Fibroblast of villous mesenchyme (primary cell): ENCODE results near the gene PYGL. TPM values are rescaled to one million over a fixed set of nuclear protein-coding genes. Genes with fewer than 3 reads are reported as not detected.
"Not testable (repeated sequence)": the region's sequence is repeated elsewhere in the genome, so short reads cannot be mapped to it uniquely, and the experiment has no call there.

ENCODE experiments used
- DNase-seq: peaks from one replicate; pipeline ENCODE4 v3.0.0-alpha.2; 2010; ENCODE audit warnings: low read depth
- H3K4me3 ChIP-seq: 2 replicates; pipeline ENCODE4 v1.5.1; 2011; ENCODE audit warnings: low read depth, mild to moderate bottlenecking, low read length
- CTCF ChIP-seq: IDR thresholded peaks from 2 replicates; pipeline ENCODE4 v1.5.1; 2012; ENCODE audit warnings: low read depth, mild to moderate bottlenecking, low read length; ENCODE audit not compliant: insufficient read depth
- total RNA-seq: library from RNA; depleted of rRNA; stranded (reverse); fragments of >200 nt; gene quantifications from 2 replicates; pipeline ENCODE4 v1.2.3, GENCODE V29; 2012

The PYGL gene
- total RNA-seq, 1 donor = 82.5 TPM

GRCh38 chr14:50926851-50927386, 17.4 kb downstream of the PYGL start:
- no peak overlapping the region for H3K4me3 ChIP-seq
- DNase-seq = no peak
- TF ChIP-seq CTCF = no peak

- DNase-seq = no peak
- TF ChIP-seq CTCF = no peak
- no peak overlapping the region for H3K4me3 ChIP-seq
Measured at GRCh38 chr14:50924843-50925242, 19.4 kb downstream of the PYGL start.

- H3K4me3 ChIP-seq = no peak overlapping the region
- no peak for TF ChIP-seq CTCF
- DNase-seq = no peak
Measured at GRCh38 chr14:50924236-50924635, 20.0 kb downstream of the PYGL start.

GRCh38 chr14:50922803-50923202, 21.5 kb downstream of the PYGL start:
- DNase-seq = no peak
- no peak for TF ChIP-seq CTCF
- no peak overlapping the region for H3K4me3 ChIP-seq

- TF ChIP-seq CTCF = no peak
- H3K4me3 ChIP-seq = no peak overlapping the region
- peak; percentile 87 for DNase-seq
Measured at GRCh38 chr14:50920482-50921230, 23.6 kb downstream of the PYGL start.

GRCh38 chr14:50919524-50919923, 24.8 kb downstream of the PYGL start:
- DNase-seq = not testable (repeated sequence)

GRCh38 chr14:50917449-50917848, 26.8 kb downstream of the PYGL start:
- H3K4me3 ChIP-seq = no peak overlapping the region
- no peak for DNase-seq
- no peak for TF ChIP-seq CTCF

More at GRCh38 chr14:50919524-50919923, 24.8 kb downstream of the PYGL start:
- H3K4me3 ChIP-seq = not testable (repeated sequence)
